K562 (cell line): Measurements from ENCODE around the gene ELF3. TPM values are rescaled to one million over a fixed set of nuclear protein-coding genes. Genes with fewer than 3 reads are reported as not detected.

ENCODE experiments used
- AFF1 ChIP-seq, 2 experiments: fragments of 450-650 bp; IDR thresholded peaks; 2 replicates each; pipeline ENCODE4 v1.6.1; 2018; ENCODE audit warnings: mild to moderate bottlenecking in 2 of 2, low read depth in 1 of 2; ENCODE audit not compliant: partially characterized antibody in 2 of 2
- CBX3 ChIP-seq, 2 experiments: IDR thresholded peaks; 1 replicate in 1 of 2; 2 replicates in 1 of 2; pipeline ENCODE4 v1.6.1; 2012; ENCODE audit warnings: inconsistent platforms in 2 of 2, low read length in 2 of 2, borderline replicate concordance in 1 of 2, control low read depth in 1 of 2
- CEBPB ChIP-seq: fragments of 450-650 bp; IDR thresholded peaks from 2 replicates; pipeline ENCODE4 v1.6.1; 2016; ENCODE audit warnings: missing genetic modification characterization, missing compliant biosample characterization
- CEBPG ChIP-seq, 3 experiments: fragments of 200-800 bp in 1 of 3; sonication (Bioruptor generic) in 1 of 3; sonication (generic) in 1 of 3; formaldehyde crosslinking in 1 of 3; IDR thresholded peaks in 2 of 3; conservative IDR thresholded peaks in 1 of 3; 2 replicates each; pipeline versions ENCODE4 v1.6.1 to v1.8.0; 2016 to 2022; ENCODE audit warnings: missing compliant biosample characterization in 2 of 3, missing genetic modification characterization in 2 of 3, mild to moderate bottlenecking in 1 of 3, missing genetic modification reagents in 1 of 3
- ERF ChIP-seq: fragments of 450-650 bp; formaldehyde crosslinking; IDR thresholded peaks from 2 replicates; pipeline ENCODE4 v1.4.0; 2020; ENCODE audit warnings: mild to moderate bottlenecking, mixed read lengths
- ETS2 ChIP-seq: IDR thresholded peaks from 2 replicates; pipeline ENCODE4 v1.6.1; 2016; ENCODE audit warnings: borderline replicate concordance, missing genetic modification characterization, mild to moderate bottlenecking, moderate library complexity, missing compliant biosample characterization; ENCODE audit not compliant: poor library complexity, severe bottlenecking
- HDAC3 ChIP-seq: fragments of 450-650 bp; IDR thresholded peaks from 2 replicates; pipeline ENCODE4 v1.6.1; 2018; ENCODE audit warnings: borderline replicate concordance, mild to moderate bottlenecking, moderate library complexity; ENCODE audit not compliant: partially characterized antibody
- HNRNPL ChIP-seq: fragments of 200-400 bp; formaldehyde crosslinking; IDR thresholded peaks from 2 replicates; pipeline ENCODE4 v1.6.1; 2017; ENCODE audit warnings: low read depth, mild to moderate bottlenecking, low read length
- MECOM ChIP-seq: fragments of 250-450 bp; sonication (Bioruptor Pico); IDR thresholded peaks from 2 replicates; pipeline ENCODE4 v1.8.0; 2022; ENCODE audit warnings: inconsistent platforms
- MEF2A ChIP-seq: IDR thresholded peaks from 2 replicates; pipeline ENCODE4 v1.6.1; 2011; ENCODE audit warnings: low read depth, mild to moderate bottlenecking, low read length, moderate library complexity; ENCODE audit not compliant: control insufficient read depth
- MTF1 ChIP-seq: fragments of 250-450 bp; sonication (Bioruptor Pico); IDR thresholded peaks from 2 replicates; pipeline ENCODE4 v1.9.0; 2021; ENCODE audit warnings: moderate library complexity, mild to moderate bottlenecking, inconsistent platforms, borderline replicate concordance
- RAD21 ChIP-seq, 2 experiments: fragments of 250-450 bp in 1 of 2; fragments of 450-650 bp in 1 of 2; sonication (Bioruptor Pico) in 1 of 2; formaldehyde crosslinking in 1 of 2; IDR thresholded peaks in 1 of 2; conservative IDR thresholded peaks in 1 of 2; 2 replicates each; pipeline versions ENCODE4 v1.4.0 to v1.8.0; 2020 to 2022; ENCODE audit warnings: mild to moderate bottlenecking in 2 of 2, moderate library complexity in 1 of 2
- SIX5 ChIP-seq, 2 experiments: IDR thresholded peaks; 2 replicates each; pipeline ENCODE4 v1.6.1; 2011; ENCODE audit warnings: low read length in 2 of 2, borderline replicate concordance in 1 of 2, low read depth in 1 of 2, mild to moderate bottlenecking in 1 of 2, moderate library complexity in 1 of 2; ENCODE audit not compliant: insufficient read depth in 1 of 2
- SREBF2 ChIP-seq: sonication (generic); formaldehyde crosslinking; IDR thresholded peaks from 2 replicates; pipeline ENCODE4 v1.4.0; 2020; ENCODE audit warnings: mild to moderate bottlenecking, missing genetic modification reagents
- TFE3 ChIP-seq: fragments of 450-650 bp; formaldehyde crosslinking; IDR thresholded peaks from 2 replicates; pipeline ENCODE4 v1.4.0; 2020; ENCODE audit warnings: mild to moderate bottlenecking, mixed read lengths
- ZNF436 ChIP-seq: fragments of 250-450, 450-650 bp; sonication (Bioruptor Pico); formaldehyde crosslinking; IDR thresholded peaks from 2 replicates; pipeline ENCODE4 v1.7.0; 2020; ENCODE audit warnings: mild to moderate bottlenecking
- polyA plus RNA-seq, 8 experiments: library from polyadenylated mRNA; depleted of rRNA in 4 of 8; stranded (reverse) in 5 of 8; unstranded in 3 of 8; fragments of >200 nt; fragmentation: Nextera tagmentation in 2 of 8; fragmentation: Illumina TruSeq in 1 of 8; extraction: Ambion mirVana in 2 of 8; extraction: Trizol in 1 of 8; gene quantifications; 2 replicates each; pipeline versions ENCODE4 v1.2.1 to v1.2.3, GENCODE V29; 2011 to 2014; ENCODE audit warnings: inconsistent platforms in 1 of 8, missing spikeins in 1 of 8
- total RNA-seq, 7 experiments: library from RNA; depleted of rRNA in 6 of 7; stranded (reverse); fragments of >200 nt in 6 of 7; fragmentation: Illumina TruSeq in 2 of 7; extraction: Trizol in 2 of 7; gene quantifications; 2 replicates each; pipeline versions ENCODE4 v1.2.1 to v1.2.3, GENCODE V29; 2011 to 2021; ENCODE audit warnings: low replicate concordance in 1 of 7
- TF ChIP-seq, protein P1 (sequence below): sonication (generic); formaldehyde crosslinking; IDR thresholded peaks from 2 replicates; pipeline ENCODE4 v1.5.0; 2020; ENCODE audit warnings: missing genetic modification reagents

Gene ELF3
- total and polyA plus RNA-seq, 9 of the 15 experiments (the other 6 are each of a cell fraction or from before 2014, with no cell fraction given) = 0.03 to 1.2 (median 0.07) TPM; not detected in 4

DNA sequence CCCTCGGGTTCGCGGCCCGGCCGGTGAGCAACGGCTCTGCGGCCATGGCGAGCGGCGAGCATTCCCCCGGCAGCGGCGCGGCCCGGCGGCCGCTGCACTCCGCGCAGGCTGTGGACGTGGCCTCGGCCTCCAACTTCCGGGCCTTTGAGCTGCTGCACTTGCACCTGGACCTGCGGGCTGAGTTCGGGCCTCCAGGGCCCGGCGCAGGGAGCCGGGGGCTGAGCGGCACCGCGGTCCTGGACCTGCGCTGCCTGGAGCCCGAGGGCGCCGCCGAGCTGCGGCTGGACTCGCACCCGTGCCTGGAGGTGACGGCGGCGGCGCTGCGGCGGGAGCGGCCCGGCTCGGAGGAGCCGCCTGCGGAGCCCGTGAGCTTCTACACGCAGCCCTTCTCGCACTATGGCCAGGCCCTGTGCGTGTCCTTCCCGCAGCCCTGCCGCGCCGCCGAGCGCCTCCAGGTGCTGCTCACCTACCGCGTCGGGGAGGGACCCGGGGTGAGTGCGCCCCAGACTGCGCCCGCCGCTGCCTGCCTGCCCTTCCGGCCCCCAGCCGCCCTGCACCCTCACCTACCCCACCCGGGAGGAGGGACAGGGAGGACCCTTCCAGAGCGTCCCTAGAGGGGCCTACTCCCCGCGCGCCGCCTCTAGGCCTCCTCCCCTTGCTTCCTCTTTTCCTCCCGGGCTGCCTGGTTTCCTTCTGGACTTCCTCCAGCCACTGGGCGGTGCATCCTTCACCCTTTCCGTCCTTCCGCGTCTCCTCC, 27.6 kb upstream of the ELF3 start, which contains the start of gene RNPEP (continued):
- no peak for TF ChIP-seq AFF1 (IDR thresholded peaks at IDR 0.05; ENCODE audit: low read depth in 1 of 2, partially characterized antibody in 2 of 2)
- TF ChIP-seq MTF1 = no peak
- no peak for TF ChIP-seq CEBPG (CRISPR knock-in tag; IDR thresholded peaks at IDR 0.05)
- TF ChIP-seq CEBPG (tag; conservative IDR thresholded peaks at IDR 0.05 in 1 of 2, IDR thresholded peaks at IDR 0.05 in 1 of 2) = no peak
- TF ChIP-seq ETS2 (tag) = no peak
- no peak for TF ChIP-seq MECOM
- TF ChIP-seq MEF2A = no peak
- no peak for TF ChIP-seq ZNF436 (CRISPR knock-in tag)
- TF ChIP-seq CEBPB (tag) = no peak
- no peak for TF ChIP-seq SIX5 (IDR thresholded peaks at IDR 0.05; ENCODE audit: borderline replicate concordance in 1 of 2, insufficient read depth in 1 of 2, low read depth in 1 of 2, low read length in 2 of 2)
- TF ChIP-seq ERF (CRISPR knock-in tag) = peak; percentile 94
- TF ChIP-seq, protein P1, sequence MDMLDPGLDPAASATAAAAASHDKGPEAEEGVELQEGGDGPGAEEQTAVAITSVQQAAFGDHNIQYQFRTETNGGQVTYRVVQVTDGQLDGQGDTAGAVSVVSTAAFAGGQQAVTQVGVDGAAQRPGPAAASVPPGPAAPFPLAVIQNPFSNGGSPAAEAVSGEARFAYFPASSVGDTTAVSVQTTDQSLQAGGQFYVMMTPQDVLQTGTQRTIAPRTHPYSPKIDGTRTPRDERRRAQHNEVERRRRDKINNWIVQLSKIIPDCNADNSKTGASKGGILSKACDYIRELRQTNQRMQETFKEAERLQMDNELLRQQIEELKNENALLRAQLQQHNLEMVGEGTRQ (CRISPR knock-in tag) = no peak
- TF ChIP-seq TFE3 (CRISPR knock-in tag) = no peak
- TF ChIP-seq CBX3 (IDR thresholded peaks at IDR 0.05; ENCODE audit: borderline replicate concordance in 1 of 2, low read length in 2 of 2) = 0 out of 3 replicates have a peak, but pooled peaks of 1 of the 2 experiments have one; percentile 26
- TF ChIP-seq RAD21 (CRISPR knock-in tag; conservative IDR thresholded peaks at IDR 0.05 in 1 of 2, IDR thresholded peaks at IDR 0.05 in 1 of 2) = no peak
- no peak for TF ChIP-seq HDAC3
- TF ChIP-seq HNRNPL = peak; percentile 35; the same call in 1 of the 2 replicates
- no peak for TF ChIP-seq SREBF2 (CRISPR knock-in tag)
